Mucosa of rectum (tissue), 2 donors: ENCODE measurements around the gene PDE1C.
"Not testable (repeated sequence)": the region's sequence is repeated elsewhere in the genome, so short reads cannot be mapped to it uniquely, and the experiment has no call there.

Source experiments
- H3K27ac ChIP-seq, 2 donors: one replicate each; pipeline ENCODE4 v1.7.0; 2013; ENCODE audit warnings: inconsistent platforms in 2 of 2, low read depth in 2 of 2, low read length in 2 of 2
- H3K27me3 ChIP-seq, 2 donors: one replicate each; pipeline ENCODE4 v1.7.0; 2013; ENCODE audit warnings: low read length in 2 of 2; ENCODE audit not compliant: control insufficient read depth in 2 of 2, insufficient read depth in 2 of 2
- H3K36me3 ChIP-seq, 2 donors: one replicate each; pipeline ENCODE4 v1.7.0; 2013; ENCODE audit warnings: low read length in 2 of 2; ENCODE audit not compliant: control insufficient read depth in 2 of 2, insufficient read depth in 2 of 2
- H3K4me1 ChIP-seq, 2 donors: one replicate each; pipeline ENCODE4 v1.7.0; 2013; ENCODE audit warnings: low read length in 2 of 2, mild to moderate bottlenecking in 1 of 2; ENCODE audit not compliant: control insufficient read depth in 2 of 2, insufficient read depth in 2 of 2
- H3K4me3 ChIP-seq, 2 donors: one replicate each; pipeline ENCODE4 v1.7.0; 2013; ENCODE audit warnings: low read length in 2 of 2
- H3K9ac ChIP-seq, 2 donors: one replicate each; pipeline ENCODE4 v1.7.0; 2013; ENCODE audit warnings: low read length in 2 of 2, low read depth in 1 of 2, mild to moderate bottlenecking in 1 of 2
- H3K9me3 ChIP-seq, 2 donors: one replicate each; pipeline ENCODE4 v1.7.0; 2013; ENCODE audit warnings: low read length in 2 of 2; ENCODE audit not compliant: control insufficient read depth in 2 of 2
- donor health status: healthy.
- donor health status: Normal muscosa, but diverticular disease.

The PDE1C gene

GRCh38 chr7:32013471-32013870 lies 56.7 kb downstream of the PDE1C start:
- not testable (repeated sequence) for H3K9ac ChIP-seq, H3K4me1 ChIP-seq, H3K4me3 ChIP-seq, H3K27ac ChIP-seq, H3K36me3 ChIP-seq, H3K9me3 ChIP-seq, H3K27me3 ChIP-seq

DNA sequence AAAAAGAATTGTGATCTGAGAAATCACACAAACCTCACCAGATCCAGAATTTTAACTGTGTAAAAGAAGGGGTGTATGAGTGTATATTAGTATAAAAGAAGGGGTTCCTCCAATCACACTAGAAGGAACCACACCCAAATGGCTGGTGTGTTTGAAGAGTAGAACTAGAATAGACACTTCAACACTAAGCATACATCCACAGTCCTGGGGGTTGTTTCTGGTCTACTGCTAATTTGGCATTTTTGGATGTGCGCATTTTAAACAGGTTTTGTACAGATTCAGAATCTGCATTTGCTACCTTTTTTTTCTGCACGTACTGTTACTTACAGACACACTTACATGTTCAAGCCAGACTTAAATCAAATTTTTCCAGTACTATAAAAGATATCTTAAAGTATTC lies 64.6 kb downstream of the PDE1C start:
- Histone ChIP-seq H3K9me3 (no peaks in the 10 kb centered on the region), H3K27ac (no peak overlapping the region), H3K4me1 (no peaks in the 10 kb centered on the region), H3K4me3 (no peak overlapping the region), H3K9ac (no peak overlapping the region), H3K36me3 (no peaks in the 10 kb centered on the region), H3K27me3 (no peaks in the 10 kb centered on the region)

- no peaks in the 10 kb centered on the region for H3K36me3 ChIP-seq
- H3K27ac ChIP-seq: no peak overlapping the region
- H3K27me3 ChIP-seq: no peaks in the 10 kb centered on the region
- no peaks in the 10 kb centered on the region for H3K9me3 ChIP-seq
- H3K4me3 ChIP-seq: no peak overlapping the region
- no peaks in the 10 kb centered on the region for H3K4me1 ChIP-seq
- no peak overlapping the region for H3K9ac ChIP-seq
Observed at GRCh38 chr7:32001948-32002347, 68.3 kb downstream of the PDE1C start.

- no peaks in the 10 kb centered on the region for H3K27me3 ChIP-seq
- no peaks in the 10 kb centered on the region for H3K9me3 ChIP-seq
- no peak overlapping the region for H3K27ac ChIP-seq
- no peak overlapping the region for H3K4me3 ChIP-seq
- H3K4me1 ChIP-seq: no peaks in the 10 kb centered on the region
- no peaks in the 10 kb centered on the region for H3K36me3 ChIP-seq
- H3K9ac ChIP-seq: no peak overlapping the region
Observed at GRCh38 chr7:31997423-31997822, 72.8 kb downstream of the PDE1C start.

GRCh38 chr7:31995134-31995533 lies 75.1 kb downstream of the PDE1C start:
- H3K4me3 ChIP-seq: no peak overlapping the region

DNA sequence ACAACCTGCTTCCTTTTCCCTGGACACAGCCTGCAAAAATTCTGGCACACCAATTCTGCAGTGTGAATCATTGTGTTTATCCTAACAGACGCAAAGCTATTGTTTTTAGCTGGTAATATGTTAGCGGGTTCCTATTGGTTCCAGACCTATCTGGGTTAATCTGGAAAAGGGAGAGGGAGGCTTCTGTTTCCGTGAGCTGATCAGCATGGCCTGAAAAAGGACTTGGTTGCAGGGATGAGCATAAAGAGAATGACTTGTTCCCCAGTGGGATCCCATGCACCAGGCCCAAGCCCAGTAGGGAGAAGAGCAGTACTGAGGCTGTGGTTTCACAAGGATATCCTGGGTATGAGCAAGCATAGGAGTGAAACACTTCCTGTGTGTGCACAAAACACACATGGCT lies 78.4 kb downstream of the PDE1C start:
- Histone ChIP-seq H3K36me3 (no peaks in the 10 kb centered on the region), H3K27me3 (no peaks in the 10 kb centered on the region), H3K9me3 (no peaks in the 10 kb centered on the region), H3K27ac (no peak overlapping the region), H3K9ac (no peak overlapping the region), H3K4me3 (no peak overlapping the region), H3K4me1 (no peaks in the 10 kb centered on the region)

More at GRCh38 chr7:31995134-31995533, 75.1 kb downstream of the PDE1C start:
- no peak overlapping the region for H3K9ac ChIP-seq
- H3K27ac ChIP-seq: no peak overlapping the region
- H3K4me1 ChIP-seq: no peaks in the 10 kb centered on the region
- no peaks in the 10 kb centered on the region for H3K36me3 ChIP-seq
- no peaks in the 10 kb centered on the region for H3K27me3 ChIP-seq
- no peaks in the 10 kb centered on the region for H3K9me3 ChIP-seq

DNA sequence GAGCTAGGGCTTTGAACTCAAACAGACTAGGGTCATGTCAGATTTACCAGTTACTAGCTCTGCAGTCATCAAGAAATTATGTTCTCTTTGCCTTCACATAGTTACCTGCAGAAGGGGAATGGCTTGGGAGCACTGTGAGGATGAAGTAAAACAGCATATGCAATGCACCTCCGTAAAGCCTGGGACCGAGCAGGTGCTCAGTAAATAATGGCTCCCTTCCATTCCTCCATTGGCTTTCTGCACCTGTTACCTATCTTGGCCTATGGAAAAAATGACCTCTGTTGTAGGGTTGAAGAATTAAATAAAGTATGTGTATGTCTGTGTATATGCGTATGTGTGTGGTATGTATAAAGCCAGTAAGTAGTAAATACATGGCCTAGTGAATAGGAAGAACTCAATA lies 78.8 kb downstream of the PDE1C start:
- Histone ChIP-seq H3K36me3 (no peaks in the 10 kb centered on the region), H3K27ac (no peak overlapping the region), H3K4me1 (no peaks in the 10 kb centered on the region)

GRCh38 chr7:31986878-31987518 lies 83.2 kb downstream of the PDE1C start:
- no peaks in the 10 kb centered on the region for H3K9me3 ChIP-seq
- no peaks in the 10 kb centered on the region for H3K4me1 ChIP-seq
- H3K9ac ChIP-seq: no peak overlapping the region
- H3K27ac ChIP-seq: no peak overlapping the region
- no peak overlapping the region for H3K4me3 ChIP-seq
- no peaks in the 10 kb centered on the region for H3K36me3 ChIP-seq
- no peaks in the 10 kb centered on the region for H3K27me3 ChIP-seq

More for the DNA sequence above, 78.8 kb downstream of the PDE1C start:
- Histone ChIP-seq H3K4me3 (no peak overlapping the region), H3K27me3 (no peaks in the 10 kb centered on the region), H3K9me3 (no peaks in the 10 kb centered on the region), H3K9ac (no peak overlapping the region)

DNA sequence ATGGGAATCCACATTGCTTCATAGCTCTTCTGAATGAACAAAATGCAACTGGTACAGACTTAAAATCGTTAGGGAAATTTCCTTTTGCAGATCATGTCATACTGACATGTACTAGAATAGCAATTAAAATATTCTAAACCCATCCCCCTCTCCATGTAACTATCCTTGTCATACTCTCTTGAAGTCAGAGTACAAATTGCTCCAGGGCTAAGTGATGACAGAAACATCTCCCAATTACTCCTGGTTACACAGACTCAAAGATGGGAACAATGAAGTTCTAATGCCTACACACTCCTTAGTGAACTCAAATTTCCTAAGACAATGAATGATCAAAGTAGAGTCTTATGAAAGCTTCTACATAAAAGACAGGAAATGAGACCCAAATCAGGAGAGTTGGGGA lies 87.2 kb downstream of the PDE1C start:
- Histone ChIP-seq H3K4me3 (no peak overlapping the region), H3K9me3 (no peaks in the 10 kb centered on the region), H3K27ac (no peak overlapping the region), H3K27me3 (no peaks in the 10 kb centered on the region), H3K9ac (no peak overlapping the region), H3K36me3 (no peaks in the 10 kb centered on the region), H3K4me1 (no peaks in the 10 kb centered on the region)

- Histone ChIP-seq H3K9me3 (no peaks in the 10 kb centered on the region), H3K4me1 (no peaks in the 10 kb centered on the region), H3K27ac (no peak overlapping the region), H3K9ac (no peak overlapping the region), H3K36me3 (no peaks in the 10 kb centered on the region), H3K27me3 (no peaks in the 10 kb centered on the region), H3K4me3 (no peak overlapping the region)
Observed at GRCh38 chr7:31981874-31982390, 88.3 kb downstream of the PDE1C start.
